GM12864 (cell line): Measurements from ENCODE around the gene MMEL1.
"Not testable (repeated sequence)": the region's sequence is repeated elsewhere in the genome, so short reads cannot be mapped to it uniquely, and the experiment has no call there.

Experiments
- DNase-seq: peaks from one replicate; pipeline ENCODE4 v3.0.0-alpha.2; 2011; ENCODE audit warnings: low read depth
- H3K4me3 ChIP-seq: 2 replicates; pipeline ENCODE4 v1.5.1; 2011; ENCODE audit warnings: mild to moderate bottlenecking, low read depth, low read length, control low read depth
- TF ChIP-seq, protein P1 (sequence below): IDR thresholded peaks from 2 replicates; pipeline ENCODE4 v1.5.1; 2011; ENCODE audit warnings: low read depth, mild to moderate bottlenecking, moderate library complexity, low read length, control low read depth, inconsistent platforms; ENCODE audit errors: missing control alignments

MMEL1 gene, protein sequence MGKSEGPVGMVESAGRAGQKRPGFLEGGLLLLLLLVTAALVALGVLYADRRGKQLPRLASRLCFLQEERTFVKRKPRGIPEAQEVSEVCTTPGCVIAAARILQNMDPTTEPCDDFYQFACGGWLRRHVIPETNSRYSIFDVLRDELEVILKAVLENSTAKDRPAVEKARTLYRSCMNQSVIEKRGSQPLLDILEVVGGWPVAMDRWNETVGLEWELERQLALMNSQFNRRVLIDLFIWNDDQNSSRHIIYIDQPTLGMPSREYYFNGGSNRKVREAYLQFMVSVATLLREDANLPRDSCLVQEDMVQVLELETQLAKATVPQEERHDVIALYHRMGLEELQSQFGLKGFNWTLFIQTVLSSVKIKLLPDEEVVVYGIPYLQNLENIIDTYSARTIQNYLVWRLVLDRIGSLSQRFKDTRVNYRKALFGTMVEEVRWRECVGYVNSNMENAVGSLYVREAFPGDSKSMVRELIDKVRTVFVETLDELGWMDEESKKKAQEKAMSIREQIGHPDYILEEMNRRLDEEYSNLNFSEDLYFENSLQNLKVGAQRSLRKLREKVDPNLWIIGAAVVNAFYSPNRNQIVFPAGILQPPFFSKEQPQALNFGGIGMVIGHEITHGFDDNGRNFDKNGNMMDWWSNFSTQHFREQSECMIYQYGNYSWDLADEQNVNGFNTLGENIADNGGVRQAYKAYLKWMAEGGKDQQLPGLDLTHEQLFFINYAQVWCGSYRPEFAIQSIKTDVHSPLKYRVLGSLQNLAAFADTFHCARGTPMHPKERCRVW

DNA sequence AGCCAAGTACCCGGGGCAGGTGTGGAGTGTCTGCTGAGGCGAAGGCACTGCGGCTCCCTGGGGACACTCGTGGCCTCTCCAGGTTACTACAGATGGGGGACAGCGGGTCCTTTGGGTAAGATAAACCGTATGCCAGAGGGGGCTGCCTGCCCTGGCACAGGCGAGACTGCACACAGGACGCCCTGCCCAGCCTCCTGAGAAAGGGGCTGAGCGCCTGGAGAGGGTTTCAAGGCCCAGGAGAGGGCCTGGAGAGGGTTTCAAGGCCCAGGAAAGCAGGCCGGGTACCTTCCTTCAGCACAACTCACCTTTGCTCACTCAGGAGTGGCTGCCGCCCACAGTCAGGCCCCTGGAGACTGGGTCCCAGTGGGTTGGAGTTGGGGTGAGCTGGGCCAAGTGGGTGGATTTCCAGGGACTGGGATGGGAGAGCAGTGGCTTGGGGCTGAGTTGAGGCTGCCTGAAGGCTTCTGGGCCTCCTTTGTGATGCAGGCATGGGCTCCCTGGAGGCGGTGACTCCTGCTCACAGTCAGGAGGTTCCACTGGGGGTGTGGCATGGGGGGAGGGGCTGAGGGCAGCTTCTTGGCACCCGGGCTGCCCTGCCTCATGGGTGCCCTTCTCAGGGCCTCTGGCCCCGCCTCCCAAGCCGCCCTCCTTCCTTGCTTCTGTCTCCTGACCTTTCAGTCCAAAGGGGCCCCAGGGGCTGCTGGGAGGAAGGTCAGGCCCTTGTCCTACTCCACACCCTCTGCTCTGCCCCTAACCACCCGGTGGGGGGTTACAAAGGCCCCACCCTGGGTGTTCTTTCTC lies at the start of gene MMEL1:
Gene MMEL1 (minus strand): TSS at position 456 of the 801 bp plus-strand sequence. CDS start 3,532 bp downstream, outside the sequence.
- no peak within 1 kb of the TSS for H3K4me3 ChIP-seq
- TF ChIP-seq, protein P1, sequence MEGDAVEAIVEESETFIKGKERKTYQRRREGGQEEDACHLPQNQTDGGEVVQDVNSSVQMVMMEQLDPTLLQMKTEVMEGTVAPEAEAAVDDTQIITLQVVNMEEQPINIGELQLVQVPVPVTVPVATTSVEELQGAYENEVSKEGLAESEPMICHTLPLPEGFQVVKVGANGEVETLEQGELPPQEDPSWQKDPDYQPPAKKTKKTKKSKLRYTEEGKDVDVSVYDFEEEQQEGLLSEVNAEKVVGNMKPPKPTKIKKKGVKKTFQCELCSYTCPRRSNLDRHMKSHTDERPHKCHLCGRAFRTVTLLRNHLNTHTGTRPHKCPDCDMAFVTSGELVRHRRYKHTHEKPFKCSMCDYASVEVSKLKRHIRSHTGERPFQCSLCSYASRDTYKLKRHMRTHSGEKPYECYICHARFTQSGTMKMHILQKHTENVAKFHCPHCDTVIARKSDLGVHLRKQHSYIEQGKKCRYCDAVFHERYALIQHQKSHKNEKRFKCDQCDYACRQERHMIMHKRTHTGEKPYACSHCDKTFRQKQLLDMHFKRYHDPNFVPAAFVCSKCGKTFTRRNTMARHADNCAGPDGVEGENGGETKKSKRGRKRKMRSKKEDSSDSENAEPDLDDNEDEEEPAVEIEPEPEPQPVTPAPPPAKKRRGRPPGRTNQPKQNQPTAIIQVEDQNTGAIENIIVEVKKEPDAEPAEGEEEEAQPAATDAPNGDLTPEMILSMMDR: no peak
- no peak for DNase-seq

DNA sequence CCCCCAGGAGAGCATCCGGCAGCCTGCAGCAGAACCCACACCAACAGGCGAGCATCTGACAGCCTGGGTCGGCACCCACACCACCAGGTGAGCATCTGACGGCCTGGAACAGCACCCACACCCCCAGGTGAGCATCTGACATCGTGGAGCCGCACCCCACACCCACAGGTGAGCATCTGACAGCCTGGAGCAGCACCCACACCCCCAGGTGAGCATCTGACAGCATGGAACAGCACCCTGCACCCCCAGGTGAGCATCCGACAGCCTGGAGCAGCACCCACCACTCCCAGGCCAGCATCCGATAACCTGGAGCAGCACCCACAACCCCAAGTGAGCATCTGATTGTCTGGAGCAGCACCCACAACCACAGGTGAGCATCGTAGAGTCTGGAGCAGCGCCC lies 43.9 kb upstream of the MMEL1 start:
- H3K4me3 ChIP-seq, DNase-seq: not testable (repeated sequence)

DNA sequence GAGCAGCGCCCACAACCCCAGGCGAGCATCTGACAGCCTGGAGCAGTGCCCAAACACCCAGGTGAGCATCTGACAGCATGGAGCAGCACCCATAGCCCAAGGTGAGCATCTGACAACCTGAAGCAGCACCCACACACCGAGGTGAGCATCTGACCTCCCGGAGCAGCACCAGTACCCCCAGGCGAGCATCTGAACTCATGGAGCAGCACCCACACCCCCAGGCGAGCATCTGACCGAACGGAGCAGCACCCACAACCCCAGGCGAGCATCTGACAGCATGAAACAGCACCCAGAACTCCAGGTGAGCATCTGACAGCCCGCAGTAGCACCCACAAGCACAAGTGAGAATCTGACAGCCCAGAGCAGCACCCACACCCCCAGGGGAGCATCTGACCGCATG lies 38.8 kb upstream of the MMEL1 start:
- DNase-seq, H3K4me3 ChIP-seq: not testable (repeated sequence)

DNA sequence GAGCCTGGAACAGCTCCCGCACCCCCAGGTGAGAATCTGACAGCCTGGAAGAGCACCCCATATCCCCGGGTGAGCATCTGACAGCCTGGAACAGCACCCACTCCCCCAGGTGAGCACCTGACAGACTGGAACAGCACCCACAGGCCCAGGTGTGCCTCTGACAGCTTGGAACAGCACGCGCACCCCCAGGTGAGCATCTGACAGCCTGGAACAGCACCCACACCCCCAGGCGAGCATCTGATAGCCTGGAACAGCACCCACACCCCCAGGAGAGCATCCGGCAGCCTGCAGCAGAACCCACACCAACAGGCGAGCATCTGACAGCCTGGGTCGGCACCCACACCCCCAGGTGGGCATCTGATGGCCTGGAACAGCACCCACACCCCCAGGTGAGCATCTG lies 27.0 kb upstream of the MMEL1 start:
- not testable (repeated sequence) for H3K4me3 ChIP-seq, DNase-seq

DNA sequence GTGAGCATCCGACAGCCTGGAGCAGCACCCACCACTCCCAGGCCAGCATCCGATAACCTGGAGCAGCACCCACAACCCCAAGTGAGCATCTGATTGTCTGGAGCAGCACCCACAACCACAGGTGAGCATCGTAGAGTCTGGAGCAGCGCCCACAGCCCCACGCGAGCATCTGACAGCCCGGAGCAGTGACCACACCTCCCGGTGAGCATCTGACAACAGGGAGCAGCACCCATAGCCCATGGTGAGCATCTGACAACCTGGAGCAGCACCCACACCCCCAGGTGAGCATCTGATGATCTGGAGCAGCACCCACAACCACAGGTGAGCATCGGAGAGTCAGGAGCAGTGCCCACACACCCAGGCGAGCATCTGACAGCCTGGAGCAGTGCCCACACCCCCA lies 25.1 kb upstream of the MMEL1 start:
- H3K4me3 ChIP-seq, DNase-seq: not testable (repeated sequence)

DNA sequence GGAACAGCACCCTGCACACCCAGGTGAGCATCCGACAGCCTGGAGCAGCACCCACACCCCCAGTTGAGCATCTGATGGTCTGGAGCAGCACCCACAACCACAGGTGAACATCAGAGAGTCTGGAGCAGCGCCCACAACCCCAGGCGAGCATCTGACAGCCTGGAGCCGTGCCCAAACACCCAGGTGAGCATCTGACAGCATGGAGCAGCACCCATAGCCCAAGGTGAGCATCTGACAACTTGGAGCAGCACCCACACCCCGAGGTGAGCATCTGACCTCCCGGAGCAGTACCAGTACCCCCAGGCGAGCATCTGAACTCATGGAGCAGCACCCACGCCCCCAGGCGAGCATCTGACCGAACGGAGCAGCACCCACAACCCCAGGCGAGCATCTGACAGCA lies 24.3 kb upstream of the MMEL1 start:
- not testable (repeated sequence) for DNase-seq, H3K4me3 ChIP-seq

DNA sequence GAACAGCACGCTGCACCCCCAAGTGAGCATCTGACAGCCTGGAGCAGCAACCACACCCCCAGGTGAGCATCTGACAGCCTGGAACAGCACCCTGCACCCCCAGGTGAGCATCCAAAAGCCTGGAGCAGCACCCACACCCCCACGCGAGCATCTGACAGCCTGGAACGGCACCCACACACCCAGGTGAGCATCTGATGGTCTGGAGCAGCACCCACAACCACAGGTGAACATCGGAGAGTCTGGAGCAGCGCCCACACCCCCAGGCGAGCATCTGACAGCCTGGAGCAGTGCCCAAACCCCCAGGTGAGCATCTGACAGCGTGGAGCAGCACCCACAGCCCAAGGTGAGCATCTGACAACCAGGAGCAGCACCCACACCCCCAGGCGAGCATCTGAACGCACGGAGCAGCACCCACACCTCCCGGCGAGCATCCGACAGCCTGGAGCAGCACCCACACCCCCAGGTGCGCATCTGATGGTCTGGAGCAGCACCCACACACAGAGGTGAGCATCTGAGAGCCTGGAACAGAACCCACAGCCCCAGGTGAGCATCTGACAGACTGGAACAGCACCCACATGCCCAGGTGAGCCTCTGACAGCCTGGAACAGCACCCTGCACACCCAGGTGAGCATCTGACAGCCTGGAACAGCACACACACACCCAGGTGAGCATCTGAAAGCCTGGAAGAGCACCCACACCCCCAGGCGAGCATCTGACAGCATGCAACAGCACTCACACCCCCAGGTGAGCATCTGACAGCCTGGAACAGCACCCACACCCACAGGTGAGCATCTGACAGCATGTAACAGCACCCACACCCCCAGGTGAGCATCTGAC lies 23.0 kb upstream of the MMEL1 start:
- H3K4me3 ChIP-seq, DNase-seq: not testable (repeated sequence)

DNA sequence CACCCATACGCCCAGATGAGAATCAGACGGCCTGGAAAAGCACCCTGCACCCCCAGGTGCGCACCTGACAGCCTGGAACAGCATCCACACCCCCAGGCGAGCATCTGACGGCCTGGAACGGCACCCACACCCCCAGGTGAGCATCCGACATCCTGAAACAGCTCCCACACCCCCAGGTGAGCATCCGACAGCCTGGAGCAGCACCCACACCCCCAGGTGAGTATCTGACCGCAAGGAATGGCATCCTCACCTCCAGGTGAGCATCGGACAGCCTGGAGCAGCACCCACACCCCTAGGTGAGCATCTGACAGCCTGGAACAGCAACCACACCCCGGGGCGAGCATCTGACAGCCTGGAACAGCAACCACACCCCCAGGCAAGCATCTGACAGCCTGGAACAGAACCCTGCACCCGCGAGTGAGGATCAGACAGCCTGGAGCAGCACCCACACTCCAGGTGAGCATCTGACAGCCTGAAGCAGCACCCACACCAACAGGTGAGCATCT lies 21.7 kb upstream of the MMEL1 start:
- not testable (repeated sequence) for H3K4me3 ChIP-seq, DNase-seq

DNA sequence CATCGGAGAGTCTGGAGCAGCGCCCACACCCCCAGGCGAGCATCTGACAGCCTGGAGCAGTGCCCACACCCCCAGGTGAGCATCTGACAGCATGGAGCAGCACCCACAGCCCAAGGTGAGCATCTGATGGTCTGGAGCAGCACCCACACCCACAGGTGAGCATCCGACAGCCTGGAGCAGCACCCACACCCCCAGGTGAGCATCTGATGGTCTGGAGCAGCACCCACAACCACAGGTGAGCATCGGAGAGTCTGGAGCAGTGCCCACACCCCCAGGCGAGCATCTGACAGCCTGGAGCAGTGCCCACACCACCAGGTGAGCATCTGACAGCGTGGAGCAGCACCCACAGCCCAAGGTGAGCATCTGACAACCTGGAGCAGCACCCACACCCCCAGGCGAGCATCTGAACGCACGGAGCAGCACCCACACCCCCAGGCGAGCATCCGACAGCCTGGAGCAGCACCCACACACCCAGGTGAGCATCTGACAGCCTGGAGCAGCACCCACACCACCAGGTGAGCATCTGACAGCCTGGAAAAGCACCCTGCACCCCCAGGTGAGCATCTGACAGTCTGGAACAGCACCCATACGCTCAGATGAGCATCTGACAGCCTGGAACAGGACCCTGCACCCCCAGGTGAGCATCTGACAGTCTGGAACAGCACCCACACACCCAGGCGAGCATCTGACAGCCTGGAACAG lies 21.1 kb upstream of the MMEL1 start:
- not testable (repeated sequence) for H3K4me3 ChIP-seq, DNase-seq

DNA sequence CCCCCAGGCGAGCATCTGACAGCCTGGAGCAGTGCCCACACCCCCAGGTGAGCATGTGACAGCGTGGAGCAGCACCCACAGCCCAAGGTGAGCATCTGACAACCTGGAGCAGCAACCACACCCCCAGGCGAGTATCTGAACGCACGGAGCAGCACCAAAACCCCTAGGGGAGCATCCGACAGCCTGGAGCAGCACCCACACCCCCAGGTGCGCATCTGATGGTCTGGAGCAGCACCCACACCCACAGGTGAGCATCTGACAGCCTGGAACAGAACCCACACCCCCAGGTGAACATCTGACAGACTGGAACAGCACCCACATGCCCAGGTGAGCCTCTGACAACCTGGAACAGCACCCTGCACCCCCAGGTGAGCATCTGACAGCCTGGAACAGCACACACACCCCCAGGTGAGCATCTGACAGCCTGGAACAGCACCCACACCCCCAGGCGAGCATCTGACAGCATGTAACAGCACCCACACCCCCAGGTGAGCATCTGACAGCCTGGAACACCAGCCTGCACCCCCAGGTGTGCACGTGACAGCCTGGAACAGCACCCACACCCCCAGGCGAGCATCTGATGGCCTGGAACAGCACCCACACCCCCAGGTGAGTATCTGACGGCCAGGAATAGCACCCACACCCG lies 20.2 kb upstream of the MMEL1 start:
- H3K4me3 ChIP-seq, DNase-seq: not testable (repeated sequence)

DNA sequence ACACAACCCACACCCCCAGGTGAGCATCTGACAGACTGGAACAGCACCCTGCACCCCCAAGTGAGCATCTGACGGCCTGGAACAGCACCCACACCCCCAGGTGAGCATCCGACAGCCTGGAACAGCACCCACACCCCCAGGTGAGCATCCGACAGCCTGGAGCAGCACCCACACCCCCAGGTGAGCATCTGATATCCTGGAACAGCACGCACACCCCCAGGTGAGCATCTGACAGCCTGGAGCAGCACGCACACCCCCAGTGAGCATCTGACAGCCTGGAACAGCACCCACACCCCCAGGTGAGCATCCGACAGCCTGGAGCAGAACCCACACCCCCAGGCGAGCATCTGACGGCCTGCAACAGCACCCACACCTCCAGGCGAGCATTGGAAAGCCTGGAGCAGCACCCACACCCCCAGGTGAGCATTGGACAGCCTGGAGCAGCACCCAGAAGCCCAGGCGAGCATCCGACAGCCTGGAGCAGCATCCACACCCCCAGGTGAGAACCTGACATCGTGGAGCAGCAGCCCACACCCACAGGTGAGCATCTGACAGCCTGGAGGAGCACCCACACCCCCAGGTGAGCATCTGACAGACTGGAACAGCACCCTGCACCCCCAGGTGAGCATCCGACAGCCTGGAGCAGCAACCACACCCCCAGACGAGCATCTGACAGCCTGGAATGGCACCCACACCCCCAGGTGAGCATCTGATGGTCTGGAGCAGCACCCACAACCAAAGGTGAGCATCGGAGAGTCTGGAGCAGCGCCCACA lies 19.5 kb upstream of the MMEL1 start:
- H3K4me3 ChIP-seq, DNase-seq: not testable (repeated sequence)
